ENCODE measurements around the gene STPG3. TPM values are rescaled to one million over a fixed set of nuclear protein-coding genes. Genes with fewer than 3 reads are reported as not detected.

STPG3 gene
- total and polyA plus RNA-seq, 9 of the 15 experiments (the other 6 are each of a cell fraction or from before 2014, with no cell fraction given) = not detected

- no peak for TF ChIP-seq BCLAF1 (IDR thresholded peaks at IDR 0.05; ENCODE audit: borderline replicate concordance in 1 of 2, control insufficient read depth in 1 of 2, low read depth in 2 of 2, low read length in 1 of 2)
- TF ChIP-seq ZNF551 (CRISPR knock-in tag; IDR thresholded peaks at IDR 0.05) = no peak
- TF ChIP-seq HMBOX1 (IDR thresholded peaks at IDR 0.05) = no peak
- no peak for TF ChIP-seq ZNF3 (CRISPR knock-in tag; IDR thresholded peaks at IDR 0.05)
- no peak for TF ChIP-seq ZNF395 (CRISPR knock-in tag; IDR thresholded peaks at IDR 0.05)
- no peak for TF ChIP-seq MED1 (CRISPR knock-in tag; IDR thresholded peaks at IDR 0.05; ENCODE audit: borderline replicate concordance)
- TF ChIP-seq ETS1 (conservative IDR thresholded peaks at IDR 0.05; ENCODE audit: control insufficient read depth, low read depth, low read length) = 0 out of 2 replicates have a peak, but pooled peaks have one; percentile 37
- no peak for TF ChIP-seq TCF15 (CRISPR knock-in tag; IDR thresholded peaks at IDR 0.05)
- no peak for TF ChIP-seq SREBF1 (IDR thresholded peaks at IDR 0.05; ENCODE audit: borderline replicate concordance, low read depth, low read length)
- TF ChIP-seq ARID4B (CRISPR knock-in tag; IDR thresholded peaks at IDR 0.05) = no peak
- TF ChIP-seq EP300 (IDR thresholded peaks at IDR 0.05; ENCODE audit: low read length) = no peak
- no peak for TF ChIP-seq ZNF280A (IDR thresholded peaks at IDR 0.05; ENCODE audit: low read depth, partially characterized antibody)
- no peak for TF ChIP-seq CBFA2T3 (IDR thresholded peaks at IDR 0.05)
- no peak for TF ChIP-seq RFX1 (IDR thresholded peaks at IDR 0.05)
Observed at GRCh38 chr9:137286975-137287383, 35.9 kb downstream of the STPG3 start (continued).
